Activated CD4-positive, alpha-beta T cell treated with anti-CD3 and anti-CD28 coated beads for 1 hour (primary cell): ENCODE measurements around the gene PLXNB2.
A peak's percentile ranks its signal among the peaks of the same experiment; 100 is the strongest.
"Not testable (repeated sequence)": the region's sequence is repeated elsewhere in the genome, so short reads cannot be mapped to it uniquely, and the experiment has no call there.

Source experiments
- DNase-seq: peaks from one replicate; pipeline ENCODE4 v3.0.0-alpha.2; 2020

PLXNB2 gene

GRCh38 chr22:50326225-50326955 is 18.9 kb upstream of the PLXNB2 start:
- no peak for DNase-seq

GRCh38 chr22:50325444-50326224 is 18.2 kb upstream of the PLXNB2 start:
- no peak for DNase-seq

- DNase-seq, result no peak
These were observed 16.5 kb upstream of the PLXNB2 start for GRCh38 chr22:50323900-50324299.

GRCh38 chr22:50322382-50323104 is 15.1 kb upstream of the PLXNB2 start:
- DNase-seq, result not testable (repeated sequence)

- DNase-seq, result no peak
These were observed 13.4 kb upstream of the PLXNB2 start for GRCh38 chr22:50320671-50321325.

- no peak for DNase-seq
These were observed 12.7 kb upstream of the PLXNB2 start for GRCh38 chr22:50320116-50320515.

GRCh38 chr22:50319503-50319951 is 12.1 kb upstream of the PLXNB2 start:
- DNase-seq, result no peak

- DNase-seq, result no peak
These were observed 11.4 kb upstream of the PLXNB2 start for GRCh38 chr22:50318698-50319411.

- DNase-seq, result no peak
These were observed 10.9 kb upstream of the PLXNB2 start for GRCh38 chr22:50318356-50318697.

- DNase-seq, result no peak
These were observed 10.2 kb upstream of the PLXNB2 start for GRCh38 chr22:50317674-50318073.

- no peak for DNase-seq
These were observed 9.7 kb upstream of the PLXNB2 start for GRCh38 chr22:50317178-50317577.

GRCh38 chr22:50316114-50317065 is 8.9 kb upstream of the PLXNB2 start:
- no peak for DNase-seq

- DNase-seq, result no peak
These were observed 8.1 kb upstream of the PLXNB2 start for GRCh38 chr22:50315289-50316113.

GRCh38 chr22:50314455-50315288 is 7.2 kb upstream of the PLXNB2 start:
- peak; percentile 43 for DNase-seq

- DNase-seq, result no peak
These were observed 6.6 kb upstream of the PLXNB2 start for GRCh38 chr22:50314081-50314454.

GRCh38 chr22:50313600-50313999 is 6.2 kb upstream of the PLXNB2 start:
- DNase-seq, result no peak

GRCh38 chr22:50313021-50313420 is 5.6 kb upstream of the PLXNB2 start:
- DNase-seq, result no peak

GRCh38 chr22:50312371-50312770 is 4.9 kb upstream of the PLXNB2 start:
- no peak for DNase-seq

GRCh38 chr22:50311606-50312351 is 4.3 kb upstream of the PLXNB2 start:
- DNase-seq, result no peak
